Fibroblast of skin of scalp (primary cell): ENCODE data around the gene CDH19.
"Not testable (repeated sequence)": the region's sequence is repeated elsewhere in the genome, so short reads cannot be mapped to it uniquely, and the experiment has no call there.

Experiments used
- DNase-seq: peaks from one replicate; pipeline ENCODE4 v3.0.0-alpha.2; 2013

Gene CDH19

DNA sequence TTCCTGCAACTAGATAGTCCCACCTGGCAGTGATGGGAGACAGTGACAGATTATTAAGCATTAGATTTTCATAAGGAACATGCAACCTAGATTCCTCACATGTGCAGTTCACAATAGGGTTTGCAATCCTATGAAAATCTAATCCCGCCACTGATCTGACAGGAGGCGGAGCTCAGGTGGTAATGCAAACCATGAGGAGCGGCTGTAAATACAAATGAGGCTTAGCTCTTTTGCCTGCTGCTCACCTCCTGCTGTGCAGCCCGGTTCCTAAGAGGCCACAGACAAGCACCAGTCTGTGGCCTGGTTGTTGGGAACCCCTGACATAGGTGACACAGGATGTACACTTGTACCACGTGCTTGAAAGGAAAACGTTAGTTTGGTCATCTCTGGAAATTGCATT, 41.6 kb downstream of the CDH19 start:
- DNase-seq = no peak

DNA sequence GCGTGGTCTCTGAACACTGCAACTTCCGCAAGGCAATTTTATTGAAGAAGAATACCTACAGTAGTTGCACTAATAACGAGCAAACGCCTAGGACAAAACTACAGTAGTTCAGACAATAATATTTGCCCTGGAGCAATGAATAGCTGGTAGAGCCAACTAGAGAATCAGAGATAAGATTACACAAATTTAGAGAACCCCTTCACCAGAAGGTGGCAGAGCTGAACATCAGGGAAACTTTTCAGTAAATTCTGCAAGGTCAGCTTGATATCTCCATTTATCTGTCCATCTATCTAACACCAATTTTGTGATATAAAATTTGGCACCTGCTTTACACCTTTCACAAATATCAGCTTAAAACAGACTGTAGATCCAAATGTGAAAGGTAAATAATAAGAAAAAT, 43.8 kb downstream of the CDH19 start:
- DNase-seq = peak; percentile 24

GRCh38 chr18:66558773-66559172, 45.1 kb downstream of the CDH19 start:
- DNase-seq = no peak

DNA sequence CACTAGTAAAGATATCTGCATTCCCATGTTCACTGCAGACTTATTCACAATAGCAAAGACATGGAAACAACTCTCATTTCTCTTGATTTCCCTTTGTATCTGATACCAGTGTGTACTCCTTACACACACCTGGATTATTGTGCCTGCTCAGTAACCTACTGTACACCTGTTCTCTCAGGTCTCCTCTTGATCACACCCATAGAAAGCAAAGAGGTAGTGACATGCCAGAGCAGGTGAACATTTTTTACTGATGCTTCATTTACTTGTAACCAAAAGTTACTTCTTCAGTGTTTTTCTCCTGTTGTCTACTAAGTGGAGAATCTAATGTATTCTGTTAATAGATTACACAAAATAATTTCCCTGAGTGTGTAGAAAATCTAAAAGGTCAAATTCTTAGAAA, 46.8 kb downstream of the CDH19 start:
- no peak for DNase-seq

GRCh38 chr18:66555585-66555984, 48.3 kb downstream of the CDH19 start:
- no peak for DNase-seq

DNA sequence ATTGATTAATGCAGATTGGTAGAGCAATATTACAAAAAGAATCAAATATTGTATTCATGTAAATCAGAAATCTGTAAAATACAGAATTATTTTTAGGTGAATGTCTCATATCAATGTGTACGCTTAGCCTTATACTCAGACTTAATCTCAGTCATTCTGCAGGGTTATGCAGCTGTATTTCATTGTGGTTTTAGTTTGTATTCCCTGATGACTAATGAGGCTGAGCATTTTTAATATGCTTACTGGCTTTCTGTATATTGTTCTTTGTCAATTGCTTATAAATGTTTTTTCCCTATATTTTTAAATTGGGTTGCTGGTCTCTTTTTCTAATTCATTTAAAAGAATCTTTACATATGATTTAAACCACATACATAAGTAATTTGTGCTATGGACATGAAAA, 50.1 kb downstream of the CDH19 start:
- peak; percentile 50 for DNase-seq

DNA sequence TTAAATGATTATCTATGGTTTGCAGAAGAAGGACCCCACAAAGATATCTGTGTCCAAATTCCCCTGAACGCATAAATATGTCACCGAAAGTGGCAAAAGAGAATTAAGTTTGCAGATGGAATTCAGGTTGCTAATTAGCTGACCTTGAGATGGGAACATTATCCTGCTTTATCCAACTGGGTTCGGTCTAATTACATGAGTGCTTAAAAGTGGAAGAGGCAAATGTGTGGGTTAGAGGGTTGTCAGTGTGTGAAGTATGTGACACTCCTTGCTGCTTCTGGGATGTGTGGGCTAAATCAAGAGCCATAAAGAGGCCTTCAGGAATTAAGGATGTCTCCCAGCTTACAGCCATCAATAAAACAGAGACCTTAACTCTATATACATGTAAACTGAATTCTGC, 53.5 kb downstream of the CDH19 start:
- no peak for DNase-seq

DNA sequence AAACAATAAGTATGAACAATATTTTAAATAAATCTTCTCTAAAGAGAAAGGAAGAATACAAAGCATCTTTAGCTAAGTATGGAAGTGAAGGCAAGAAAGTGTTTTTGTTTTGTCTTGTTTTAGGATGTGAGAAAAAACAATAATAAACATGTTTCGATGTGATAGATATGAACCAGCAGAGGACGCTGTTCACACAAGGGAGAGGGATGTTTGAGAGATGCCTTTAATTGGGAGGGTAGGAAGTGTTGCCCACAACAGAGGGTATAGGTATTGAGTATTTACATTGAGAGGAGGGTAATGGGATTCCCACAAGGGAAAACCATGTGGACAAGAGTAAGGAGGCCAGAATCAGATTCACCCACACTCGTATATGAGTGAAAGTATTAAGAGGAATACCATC, 55.1 kb downstream of the CDH19 start:
- no peak for DNase-seq

DNA sequence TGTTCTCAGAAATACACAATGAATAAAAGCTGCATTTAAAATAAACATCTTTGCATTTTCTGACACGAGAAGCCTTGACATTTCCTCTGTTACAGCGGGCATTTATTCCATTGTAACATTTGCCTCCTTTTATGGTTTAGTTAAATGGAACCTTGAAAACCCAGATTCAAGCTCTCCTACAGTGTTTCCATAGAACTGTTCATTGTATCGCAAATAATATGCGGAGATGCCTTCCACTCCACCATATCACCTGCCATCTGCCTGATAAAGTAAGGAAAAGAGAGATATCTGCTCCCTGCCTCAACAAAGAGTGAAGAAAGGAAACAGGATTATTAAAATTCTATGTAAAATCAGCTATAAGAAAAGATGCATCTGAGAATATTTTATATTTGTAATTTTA, 69.8 kb downstream of the CDH19 start:
- no peak for DNase-seq

- no peak for DNase-seq
Measured at GRCh38 chr18:66533693-66534092, 70.2 kb downstream of the CDH19 start.

DNA sequence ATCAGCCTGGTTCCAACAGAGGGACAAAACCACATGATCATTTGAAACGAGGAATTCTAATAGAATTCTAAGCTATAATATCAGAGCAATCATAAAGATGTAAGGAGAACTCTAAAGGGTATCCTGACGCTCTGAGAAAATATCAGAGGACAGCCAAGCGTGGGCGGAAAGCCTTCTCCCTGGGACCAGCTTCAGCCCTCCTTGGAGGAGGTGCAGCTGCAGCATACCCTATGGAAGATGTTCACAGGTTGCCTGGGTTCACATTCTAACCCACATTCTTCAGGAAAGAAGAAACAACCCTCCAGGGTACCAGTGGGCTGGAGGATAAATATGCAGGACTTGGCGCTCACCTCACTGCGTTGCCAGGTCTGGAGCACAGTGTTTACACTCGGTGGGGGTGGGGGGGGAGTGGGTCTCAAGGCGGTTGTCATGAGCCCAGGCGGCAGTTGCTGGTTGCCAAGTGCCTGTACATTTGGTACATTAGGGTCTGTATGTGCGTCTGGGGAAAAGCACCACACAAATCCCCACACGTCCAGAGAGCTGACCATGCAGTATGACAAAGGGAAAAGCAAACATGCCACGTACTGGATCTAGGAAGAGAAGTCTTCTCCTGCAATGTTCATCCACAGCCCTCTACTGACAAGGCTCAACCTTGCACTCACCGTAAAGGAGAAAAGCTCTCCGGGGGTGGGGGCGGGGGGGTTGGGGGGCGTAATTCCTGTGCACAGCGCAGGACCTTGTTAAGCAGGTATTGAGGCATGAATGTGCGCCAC, 80.5 kb downstream of the CDH19 start:
- no peak for DNase-seq

DNA sequence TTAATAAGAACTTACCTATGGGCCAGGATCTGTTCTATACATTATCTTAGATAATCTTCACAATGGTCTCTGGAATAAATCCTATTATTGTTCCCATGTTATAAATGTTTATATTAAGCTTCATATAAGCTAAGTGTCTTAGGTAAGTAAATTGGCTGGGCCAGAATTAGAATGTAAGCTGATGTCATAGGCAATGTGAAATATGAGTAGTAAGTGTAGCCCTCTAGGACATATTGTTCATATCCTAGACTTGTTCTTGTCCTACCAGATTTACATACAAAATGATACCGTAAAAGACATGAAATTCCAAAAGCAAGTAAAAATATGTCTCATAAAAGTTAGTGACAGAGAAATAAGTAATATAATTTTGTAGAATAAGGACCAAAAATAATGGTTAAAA, 89.9 kb downstream of the CDH19 start:
- no peak for DNase-seq

DNA sequence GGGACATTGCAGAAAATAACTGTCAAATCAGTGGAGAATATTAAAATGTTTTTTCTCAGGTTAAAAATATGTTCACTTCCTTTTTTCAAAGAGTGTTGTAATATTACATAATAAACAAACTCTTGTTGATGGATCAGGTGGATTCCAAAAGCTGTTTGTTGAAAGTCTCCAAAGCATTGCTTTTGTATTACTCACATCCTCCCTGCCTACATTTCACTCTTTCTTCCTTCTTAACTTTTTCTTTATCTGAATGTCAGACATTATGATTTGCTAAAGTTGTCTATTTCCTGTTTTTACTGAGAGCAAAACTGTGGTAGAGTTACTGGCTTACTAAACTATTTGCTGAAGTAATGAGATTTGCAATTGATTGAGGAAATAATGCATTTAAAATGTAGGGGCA, 92.1 kb downstream of the CDH19 start:
- no peak for DNase-seq

DNA sequence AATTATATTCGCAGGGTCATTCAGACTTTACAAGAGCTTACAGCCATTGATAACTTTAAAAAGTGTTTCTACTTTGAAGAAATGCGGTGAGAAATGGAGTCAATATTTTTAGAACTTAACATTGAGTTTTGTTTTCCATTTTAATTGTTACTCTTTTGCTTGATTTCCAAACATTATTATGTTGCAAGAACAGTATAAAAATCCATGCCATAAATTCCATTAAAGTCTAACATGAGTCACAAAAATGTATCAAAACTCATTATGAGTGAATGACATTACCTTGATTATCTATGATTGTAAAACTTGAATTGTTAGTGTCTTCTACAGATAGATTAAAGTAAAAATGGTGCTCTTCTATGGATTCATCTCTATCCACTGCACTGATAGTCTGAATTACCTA, 92.6 kb downstream of the CDH19 start:
- no peak for DNase-seq

GRCh38 chr18:66510357-66511045, 93.4 kb downstream of the CDH19 start:
- no peak for DNase-seq

DNA sequence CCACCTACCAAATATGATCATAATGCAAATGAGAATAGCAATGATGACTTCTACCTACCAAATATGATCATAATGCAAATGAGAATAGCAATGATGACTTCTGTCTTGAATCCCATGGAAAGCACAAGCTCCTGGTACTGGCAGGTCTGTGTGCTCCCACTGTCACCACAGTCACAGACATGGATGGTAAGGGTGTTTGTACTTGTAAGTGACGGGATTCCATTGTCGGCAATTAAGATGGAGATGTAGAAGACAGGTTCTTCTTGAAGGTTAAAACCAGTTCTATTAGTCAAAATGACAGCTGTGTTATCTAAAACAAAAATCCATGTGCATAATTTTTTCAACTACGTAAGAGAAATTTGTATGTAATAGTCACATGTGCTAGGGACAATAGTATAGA, 95.0 kb downstream of the CDH19 start:
- DNase-seq = no peak

DNA sequence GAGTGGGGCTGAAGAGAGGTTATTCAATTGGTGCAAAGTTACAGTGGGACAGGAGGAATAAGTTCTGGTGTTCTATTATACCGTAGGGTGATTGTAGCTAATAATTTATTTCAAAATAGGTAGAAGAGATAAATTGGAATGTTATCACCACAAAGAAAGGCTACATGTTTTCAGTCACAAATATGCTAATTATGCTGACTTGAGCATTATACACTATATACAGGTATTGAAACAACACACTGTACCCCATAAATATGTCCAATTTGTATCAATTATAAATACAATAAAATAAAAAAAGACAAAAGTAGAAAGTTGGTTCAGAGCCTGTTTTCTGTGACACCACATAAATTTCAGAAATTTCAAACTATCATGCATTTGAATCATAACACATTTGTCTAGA, 97.7 kb downstream of the CDH19 start:
- no peak for DNase-seq

DNA sequence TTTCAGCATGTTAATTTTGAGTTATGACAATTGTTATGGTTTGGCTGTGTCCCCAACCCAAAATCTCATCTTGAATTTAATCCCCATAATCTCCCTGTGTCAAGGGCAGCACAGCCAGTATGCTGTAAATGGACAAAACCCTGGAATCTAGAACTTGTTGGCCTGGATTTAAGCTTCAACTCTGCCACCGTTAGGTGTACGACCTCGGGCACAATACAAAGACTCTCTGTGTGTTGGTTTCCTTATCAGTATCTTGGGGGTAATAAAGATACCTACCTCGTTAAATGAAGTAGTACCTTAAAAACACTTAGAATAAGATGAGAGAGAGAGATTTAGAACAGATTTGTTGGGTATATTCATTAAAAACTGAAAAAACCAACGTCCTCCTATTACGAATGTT, 106.5 kb downstream of the CDH19 start:
- DNase-seq = no peak

GRCh38 chr18:66495844-66496243, 108.0 kb downstream of the CDH19 start:
- peak; percentile 19 for DNase-seq

- no peak for DNase-seq
Measured at GRCh38 chr18:66473882-66474281, 130.0 kb downstream of the CDH19 start.

GRCh38 chr18:66466184-66466583, 137.7 kb downstream of the CDH19 start:
- not testable (repeated sequence) for DNase-seq

- DNase-seq = no peak
Measured at GRCh38 chr18:66461344-66461743, 142.5 kb downstream of the CDH19 start.

DNA sequence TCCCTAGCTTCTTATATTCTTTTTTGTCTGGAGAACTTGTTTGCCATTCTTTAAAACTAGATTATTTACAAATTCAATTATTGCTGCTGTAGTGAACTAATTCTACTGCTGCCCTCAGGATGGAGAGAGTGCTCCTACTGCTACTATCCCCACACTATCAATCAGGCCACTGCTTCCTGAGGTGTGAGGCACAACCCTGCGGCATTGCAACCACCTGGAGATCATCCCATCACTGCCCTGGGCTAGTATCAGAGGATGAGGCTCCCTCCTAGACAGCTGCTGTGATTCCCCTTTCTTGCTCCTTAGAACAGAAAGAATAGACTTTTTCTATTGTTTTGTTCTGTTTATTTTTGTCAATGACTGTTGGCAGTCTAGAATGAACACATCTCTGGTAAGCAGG, 146.6 kb downstream of the CDH19 start:
- no peak for DNase-seq
